Endometrium (tissue), 2 donors: Measurements from ENCODE around the gene CSK.

ENCODE experiments used
- FAIRE-seq: peaks from 2 replicates; lab custom pipeline; 2012; peaks lifted over from hg19 to GRCh38; lab: Jason Lieb, UNC
- donor health status: control.
- donor health status: control.

Gene CSK

DNA sequence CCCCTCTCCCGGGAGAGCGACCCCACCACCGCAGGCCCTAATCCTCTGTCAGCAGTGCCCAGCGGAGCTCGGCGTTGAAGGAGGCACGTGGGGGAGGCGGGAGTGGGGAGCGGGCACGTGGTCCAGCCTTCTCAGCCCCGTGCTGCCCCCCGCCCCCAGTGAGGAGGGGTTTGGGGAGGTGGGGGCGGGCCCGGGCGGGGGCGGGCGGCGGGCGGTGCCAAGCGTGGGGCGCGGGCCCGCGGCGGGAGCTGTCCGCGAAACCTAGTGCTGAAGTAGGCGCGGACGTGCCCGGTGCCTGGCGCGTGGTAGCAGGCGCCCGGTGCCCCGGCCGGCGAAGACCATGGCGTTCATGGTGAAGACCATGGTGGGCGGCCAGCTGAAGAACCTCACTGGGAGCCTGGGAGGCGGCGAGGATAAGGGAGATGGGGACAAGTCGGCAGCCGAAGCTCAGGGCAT is 44.5 kb downstream of the CSK start, which contains the start of gene CPLX3:
Gene CPLX3, plus strand, starts transcription at position 264 of the 456 bp plus-strand sequence. Its CDS starts 77 bp downstream, at position 341.
- no peak for FAIRE-seq

- no peak for FAIRE-seq
These were observed 45.0 kb downstream of the CSK start for GRCh38 chr15:74826921-74827320.

DNA sequence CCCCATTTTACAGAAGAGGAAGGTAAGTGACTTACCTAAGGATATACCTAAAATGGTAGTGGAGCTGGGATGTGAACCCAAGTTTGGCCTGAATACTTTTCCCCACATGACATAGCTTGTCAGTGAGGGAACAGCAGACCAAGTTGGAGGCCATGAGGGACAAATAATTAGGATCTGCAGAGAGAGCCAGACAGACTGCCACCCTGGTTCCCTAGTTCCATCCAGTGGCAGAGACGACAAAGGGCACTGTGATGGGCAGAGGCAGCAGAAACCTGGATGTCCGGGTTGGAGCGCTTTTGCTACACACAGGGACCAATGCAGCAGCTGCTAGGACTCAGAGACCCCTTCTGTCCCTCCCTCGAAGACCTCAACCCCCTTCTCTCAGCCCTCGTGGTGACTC is 45.7 kb downstream of the CSK start:
- no peak for FAIRE-seq

DNA sequence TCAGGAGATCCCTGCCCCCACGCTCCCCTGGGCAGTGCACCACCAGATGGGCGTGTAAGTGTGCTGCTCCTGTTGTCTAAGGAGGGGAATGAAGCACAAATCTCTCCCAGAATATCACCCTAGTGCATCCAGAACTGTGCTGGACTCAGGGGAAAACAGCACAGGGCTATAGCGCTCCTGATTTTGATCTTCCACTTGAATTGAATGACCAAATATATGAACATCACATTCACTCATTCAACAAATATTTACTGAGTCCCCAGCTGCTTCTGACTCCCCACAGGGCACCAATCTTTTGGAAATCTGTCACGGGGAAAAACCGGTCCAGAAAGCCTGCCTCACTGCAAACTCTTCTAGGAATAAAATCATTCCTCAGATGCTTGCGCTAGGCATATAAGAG is 47.0 kb downstream of the CSK start:
- no peak for FAIRE-seq

DNA sequence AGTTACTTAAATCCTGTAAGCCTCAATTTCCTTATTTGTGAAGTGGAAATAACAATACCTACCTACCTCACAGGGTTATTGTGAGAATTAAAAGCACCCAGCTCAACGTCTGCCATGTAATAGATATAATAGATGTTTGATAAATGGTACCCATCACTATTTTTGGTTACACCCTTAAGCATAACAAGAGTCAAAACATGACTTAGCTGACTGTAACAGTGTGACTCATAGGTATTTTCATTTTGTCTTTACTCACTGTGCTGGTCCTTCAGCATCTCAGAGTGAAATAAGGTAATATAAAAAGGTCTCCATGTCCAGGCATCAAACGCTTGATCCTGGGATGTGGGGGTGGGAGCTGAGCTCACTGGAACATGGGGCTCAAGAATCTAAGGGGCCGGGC is 47.6 kb downstream of the CSK start:
- FAIRE-seq: no peak

GRCh38 chr15:74829991-74830390 is 48.1 kb downstream of the CSK start:
- no peak for FAIRE-seq

DNA sequence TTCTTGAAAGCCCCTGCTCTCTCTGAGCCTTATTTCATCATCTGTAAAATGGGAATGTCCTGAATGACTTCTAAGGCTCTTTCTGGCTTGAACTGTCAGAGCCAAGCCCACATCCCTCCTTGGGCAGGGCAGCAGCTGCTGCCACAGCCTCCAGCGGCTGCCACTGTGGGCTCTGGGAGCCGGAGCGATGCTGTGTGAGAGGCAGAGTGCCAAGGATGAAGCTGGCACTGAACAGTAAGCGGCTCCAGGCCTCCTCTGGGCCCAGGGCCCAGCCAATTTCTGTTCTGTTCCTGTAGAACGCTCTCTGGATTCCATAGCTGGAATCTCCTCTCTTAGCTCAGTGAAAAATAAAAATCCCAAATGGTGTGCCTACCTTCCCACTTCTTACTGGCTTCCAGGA is 49.0 kb downstream of the CSK start:
- no peak for FAIRE-seq

DNA sequence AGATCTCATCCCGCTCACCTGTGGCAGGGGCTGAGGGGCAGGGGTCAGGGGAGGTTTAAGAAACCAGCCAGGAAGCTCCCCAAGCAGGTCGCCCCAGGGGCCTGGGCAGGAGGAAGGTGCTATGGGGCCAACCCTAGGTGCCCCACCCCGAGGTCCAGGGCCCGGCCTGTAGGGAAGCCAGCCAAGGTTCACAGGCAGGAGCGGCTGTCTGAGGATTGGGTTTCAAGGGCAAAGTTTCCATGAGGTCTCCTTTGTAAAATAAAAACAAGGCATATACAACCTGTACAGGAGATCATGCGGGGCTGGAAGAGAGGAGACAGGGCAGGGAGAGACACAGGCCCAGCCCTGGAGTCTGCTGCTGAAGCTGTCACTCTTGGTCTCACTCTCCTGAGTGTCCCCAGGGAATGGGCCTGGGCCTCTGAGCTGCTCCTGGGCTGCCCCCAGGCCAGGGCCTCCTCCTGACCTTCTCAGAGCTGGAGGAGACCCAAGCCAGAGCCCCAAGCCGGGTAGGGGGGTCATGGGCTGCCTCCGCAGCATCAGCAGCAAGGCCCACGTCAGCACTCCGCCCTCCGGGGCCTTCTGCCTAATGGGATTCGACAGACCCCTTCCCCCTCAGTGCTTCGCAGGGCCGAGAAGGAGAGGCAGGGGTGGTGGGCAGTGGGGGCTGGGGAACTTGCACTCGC is 50.1 kb downstream of the CSK start:
- no peak for FAIRE-seq

DNA sequence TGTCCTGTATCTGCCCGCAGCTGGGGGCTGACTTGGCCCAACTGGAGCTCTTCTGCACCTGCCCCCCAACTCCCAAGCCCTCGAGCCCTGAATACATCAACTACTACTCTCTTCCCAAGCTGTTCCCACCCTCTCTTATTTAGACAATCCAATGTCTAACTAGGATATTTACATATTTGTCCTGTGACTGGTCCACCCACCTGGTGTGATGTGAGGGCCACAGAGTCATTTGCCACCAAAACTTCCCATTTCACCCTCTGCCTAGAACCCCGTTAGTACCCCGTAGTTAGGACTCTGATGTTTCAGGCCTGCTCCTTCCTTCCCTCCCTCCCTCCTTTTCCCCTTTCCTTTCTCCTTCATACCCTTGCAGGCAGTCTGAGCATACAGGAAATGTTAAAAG is 50.9 kb downstream of the CSK start:
- FAIRE-seq: no peak

DNA sequence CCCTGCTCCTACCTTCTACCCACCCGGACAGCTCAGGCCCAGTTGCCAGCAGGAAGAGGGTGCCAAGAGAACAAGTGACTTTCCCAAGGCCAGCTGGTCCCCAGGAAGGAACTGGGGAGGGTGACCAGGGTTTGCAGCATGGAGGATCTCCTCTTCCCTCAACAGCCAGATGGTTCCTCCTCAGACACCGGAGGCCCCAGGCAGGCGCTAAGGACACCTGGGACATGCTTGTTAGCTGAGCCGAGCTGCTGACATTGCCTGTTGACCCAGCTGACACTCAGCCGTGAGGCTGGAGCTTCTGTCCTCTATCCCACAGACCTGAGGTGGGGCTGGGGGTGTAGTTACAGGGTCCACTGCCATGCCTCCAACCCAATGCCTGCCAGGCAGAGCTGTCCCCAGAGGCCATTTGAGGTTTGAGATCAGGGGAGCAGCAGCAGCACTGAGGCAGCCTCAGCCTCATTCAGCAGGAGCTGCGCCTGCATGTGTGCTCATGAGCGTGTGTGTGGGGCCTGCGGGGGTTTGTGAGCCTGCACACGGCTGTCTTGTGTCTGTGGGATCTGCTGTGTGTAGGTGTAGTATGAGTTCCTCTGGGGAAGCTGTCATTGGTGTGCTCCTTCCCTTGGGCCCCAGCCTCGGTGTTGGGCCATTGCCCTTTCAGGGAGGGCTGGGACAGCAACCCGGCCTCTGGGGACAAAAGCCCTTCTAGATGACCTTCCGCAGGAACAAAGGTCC is 51.7 kb downstream of the CSK start:
- no peak for FAIRE-seq

GRCh38 chr15:74835312-74835823 is 53.5 kb downstream of the CSK start:
- no peak for FAIRE-seq

GRCh38 chr15:74836846-74837245 is 55.0 kb downstream of the CSK start:
- FAIRE-seq: no peak

DNA sequence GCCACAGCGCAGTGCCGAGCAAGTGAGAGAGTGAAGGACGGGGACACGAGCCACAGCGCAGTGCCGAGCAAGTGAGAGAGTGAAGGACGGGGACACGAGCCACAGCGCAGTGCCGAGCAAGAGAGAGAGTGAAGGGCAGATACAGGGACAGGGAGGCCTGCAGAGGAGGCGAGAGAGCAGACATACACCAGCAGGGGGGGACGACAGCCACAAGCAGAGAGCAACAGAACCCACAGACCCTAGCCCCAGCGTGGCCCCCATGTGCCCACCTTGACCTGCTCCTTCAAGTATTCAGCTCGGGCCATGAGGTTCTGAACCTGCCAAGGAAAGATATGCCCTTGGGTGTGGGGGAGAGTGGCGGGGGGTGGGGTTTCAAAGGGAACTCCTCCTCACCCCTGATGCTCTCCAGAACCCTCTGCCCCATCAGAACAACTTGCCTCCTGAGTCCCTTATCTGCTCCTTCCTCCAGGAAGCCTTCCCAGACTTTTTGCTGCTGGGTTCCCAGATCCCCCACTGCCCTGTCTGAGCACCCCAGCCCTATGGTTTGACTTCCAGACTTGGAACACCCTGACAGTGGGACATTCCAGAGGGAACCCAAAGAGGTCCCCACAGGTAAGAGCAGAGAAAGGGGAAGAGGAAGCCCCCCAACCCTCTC is 55.7 kb downstream of the CSK start:
- no peak for FAIRE-seq

DNA sequence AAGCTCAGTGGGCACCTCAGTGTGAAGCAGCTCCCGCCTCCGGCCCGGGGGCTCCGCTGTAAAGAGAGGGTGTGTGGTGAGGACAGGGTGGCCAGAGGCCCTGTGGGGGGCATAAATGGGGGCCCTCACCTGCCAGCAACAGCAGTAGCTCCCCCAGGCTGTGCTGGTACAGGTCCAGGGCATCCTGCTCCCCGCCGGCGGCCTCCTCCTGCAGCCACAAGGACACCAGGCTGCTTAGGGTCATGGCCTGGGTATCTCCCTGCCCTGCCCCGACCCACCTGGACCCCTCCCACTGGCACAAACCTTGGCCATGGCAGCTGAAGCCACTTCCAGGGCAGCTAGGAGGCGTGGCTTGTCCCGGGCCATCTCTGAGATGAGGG is 56.2 kb downstream of the CSK start:
- FAIRE-seq: no peak

GRCh38 chr15:74838746-74839525 is 57.1 kb downstream of the CSK start:
- FAIRE-seq: no peak

DNA sequence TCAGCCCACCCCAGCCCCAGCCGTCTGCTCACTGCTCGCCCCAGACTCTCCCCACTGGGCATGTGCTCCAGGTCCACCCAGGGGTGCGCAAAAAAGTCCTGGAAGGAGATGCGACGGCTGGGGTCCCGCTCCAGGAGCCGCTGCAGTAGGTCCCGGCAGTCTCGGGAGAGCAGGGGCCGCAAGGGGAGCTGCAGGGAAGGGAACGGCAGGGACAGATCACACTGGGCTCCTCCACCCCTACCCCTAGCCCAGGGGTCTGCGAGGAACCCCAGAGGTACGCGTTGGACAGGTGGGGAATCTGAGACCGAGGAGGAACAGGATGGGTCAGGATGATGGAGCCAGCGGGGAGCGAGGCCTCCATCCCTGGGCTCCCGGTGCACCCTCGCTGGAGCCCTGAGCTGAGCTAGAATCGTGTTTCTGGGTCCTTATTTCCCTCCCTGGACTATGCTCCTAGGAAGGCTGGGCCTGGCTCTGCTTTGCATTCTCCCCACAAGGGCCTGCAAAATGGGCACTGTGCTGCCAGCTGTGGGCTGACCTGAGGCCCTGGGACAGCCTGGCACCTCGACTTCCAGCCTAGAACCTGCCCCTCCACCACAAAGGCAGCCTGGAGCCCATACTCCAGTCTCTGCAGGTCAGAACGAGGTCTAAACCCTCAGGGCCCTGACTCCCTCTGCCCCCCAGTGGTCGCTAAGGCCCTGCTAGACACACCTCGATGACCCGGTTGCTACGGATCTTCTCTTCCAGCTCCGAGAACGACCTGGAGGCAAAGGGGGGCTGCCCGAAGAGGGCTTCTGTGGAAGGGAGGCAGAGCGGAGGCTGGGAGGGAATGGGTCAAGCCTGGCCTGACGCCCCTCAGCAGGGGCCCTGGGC is 57.9 kb downstream of the CSK start:
- no peak for FAIRE-seq

GRCh38 chr15:74840851-74841775 is 59.2 kb downstream of the CSK start:
- FAIRE-seq: no peak

DNA sequence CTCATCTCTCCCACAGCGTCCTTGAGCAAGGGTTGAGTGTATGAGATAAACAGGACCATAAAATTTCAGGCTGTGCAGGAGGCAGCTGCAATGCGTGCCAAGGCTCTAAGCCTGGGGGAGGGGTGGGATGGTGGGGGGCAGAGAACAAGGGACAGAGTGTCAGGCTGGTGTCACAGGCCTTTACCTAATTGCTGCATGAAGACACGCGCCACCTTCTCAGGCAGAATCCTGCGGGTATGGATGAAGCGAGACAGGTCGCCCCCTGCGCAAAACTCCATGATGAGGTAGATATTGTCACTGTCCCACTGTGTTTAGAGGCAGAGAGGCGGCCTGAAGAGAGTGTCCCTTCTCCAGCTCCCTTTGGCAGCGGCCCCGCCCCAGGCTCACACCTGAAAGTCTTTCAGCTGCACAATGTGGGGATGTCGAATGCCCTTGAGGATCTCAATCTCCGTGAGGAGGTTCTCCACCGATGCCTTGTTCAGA is 60.1 kb downstream of the CSK start:
- FAIRE-seq: no peak

DNA sequence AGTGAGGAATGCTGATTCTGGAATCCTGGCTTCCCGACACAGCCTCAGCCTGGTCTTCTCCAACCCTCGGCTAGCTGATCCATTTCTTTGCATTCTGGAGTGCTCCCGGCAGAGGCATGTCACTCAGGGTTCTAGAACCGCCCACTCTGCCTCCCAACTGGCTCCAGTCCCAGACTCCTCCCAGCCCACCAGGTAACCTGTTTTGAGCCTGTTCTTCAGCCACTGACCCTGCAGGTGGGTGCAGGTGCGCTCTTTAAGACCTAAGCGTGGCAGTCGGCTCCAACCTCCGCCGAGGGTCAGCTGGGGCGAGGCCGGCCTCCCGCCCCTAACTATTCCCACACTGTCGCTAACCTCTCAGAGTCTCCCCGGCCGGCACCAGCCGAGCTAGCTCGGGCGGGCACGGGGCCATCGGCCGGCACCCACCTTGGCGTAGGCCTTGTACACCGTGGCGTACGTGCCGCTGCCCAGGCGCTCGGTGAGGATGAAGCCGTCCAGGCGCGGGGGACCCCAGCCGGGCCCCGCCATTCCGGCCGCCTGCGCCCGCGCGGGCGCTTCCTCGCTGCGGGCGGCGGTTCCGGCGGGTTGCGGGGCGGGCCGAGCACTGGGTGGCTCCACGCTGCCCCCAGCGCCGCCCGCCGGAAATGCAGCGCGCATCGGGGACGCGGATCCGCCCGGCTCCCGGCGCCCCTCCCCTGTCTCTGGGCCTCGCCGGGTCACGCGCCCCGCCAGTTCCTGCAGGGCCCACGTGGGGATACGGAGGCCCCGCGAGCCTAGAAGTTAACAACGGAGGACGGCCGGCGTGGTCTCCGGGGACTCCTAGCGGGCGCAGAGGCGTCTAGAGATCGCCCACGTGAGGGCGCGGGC is 60.9 kb downstream of the CSK start, which contains the start of gene ULK3:
Gene ULK3, minus strand, starts transcription at position 576 of the 864 bp plus-strand sequence. Its CDS starts 51 bp downstream, at position 525.
- FAIRE-seq: no peak
